HepG2 (cell line): Measurements from ENCODE around the gene TEAD1.

Source experiments
- HNRNPK ChIP-seq: fragments of 200-400 bp; formaldehyde crosslinking; IDR thresholded peaks from 2 replicates; pipeline ENCODE4 v1.6.1; 2018; ENCODE audit warnings: low read length, low read depth, moderate library complexity, mild to moderate bottlenecking; ENCODE audit not compliant: poor library complexity, severe bottlenecking
- SP4 ChIP-seq: sonication (generic); formaldehyde crosslinking; IDR thresholded peaks from 2 replicates; pipeline ENCODE4 v1.8.1; 2023; ENCODE audit warnings: mild to moderate bottlenecking, missing genetic modification reagents
- TF ChIP-seq, protein P1 (sequence below): sonication (generic); formaldehyde crosslinking; IDR thresholded peaks from 2 replicates; pipeline ENCODE4 v1.5.0; 2020; ENCODE audit warnings: mild to moderate bottlenecking, missing genetic modification reagents, moderate library complexity

- TF ChIP-seq SP4 (CRISPR knock-in tag) (no peak), HNRNPK (no peak)
- TF ChIP-seq, protein P1, sequence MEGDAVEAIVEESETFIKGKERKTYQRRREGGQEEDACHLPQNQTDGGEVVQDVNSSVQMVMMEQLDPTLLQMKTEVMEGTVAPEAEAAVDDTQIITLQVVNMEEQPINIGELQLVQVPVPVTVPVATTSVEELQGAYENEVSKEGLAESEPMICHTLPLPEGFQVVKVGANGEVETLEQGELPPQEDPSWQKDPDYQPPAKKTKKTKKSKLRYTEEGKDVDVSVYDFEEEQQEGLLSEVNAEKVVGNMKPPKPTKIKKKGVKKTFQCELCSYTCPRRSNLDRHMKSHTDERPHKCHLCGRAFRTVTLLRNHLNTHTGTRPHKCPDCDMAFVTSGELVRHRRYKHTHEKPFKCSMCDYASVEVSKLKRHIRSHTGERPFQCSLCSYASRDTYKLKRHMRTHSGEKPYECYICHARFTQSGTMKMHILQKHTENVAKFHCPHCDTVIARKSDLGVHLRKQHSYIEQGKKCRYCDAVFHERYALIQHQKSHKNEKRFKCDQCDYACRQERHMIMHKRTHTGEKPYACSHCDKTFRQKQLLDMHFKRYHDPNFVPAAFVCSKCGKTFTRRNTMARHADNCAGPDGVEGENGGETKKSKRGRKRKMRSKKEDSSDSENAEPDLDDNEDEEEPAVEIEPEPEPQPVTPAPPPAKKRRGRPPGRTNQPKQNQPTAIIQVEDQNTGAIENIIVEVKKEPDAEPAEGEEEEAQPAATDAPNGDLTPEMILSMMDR (CRISPR knock-in tag) = no peak
Measured at GRCh38 chr11:12925520-12925919, 251.3 kb downstream of the TEAD1 start.
